ENCODE measurements around the gene SLC25A41. TPM values are rescaled to one million over a fixed set of nuclear protein-coding genes. Genes with fewer than 3 reads are reported as not detected.

The SLC25A41 gene
- total and polyA plus RNA-seq, 9 of the 15 experiments (the other 6 are each of a cell fraction or from before 2014, with no cell fraction given), result 0.08 to 4.2 (median 1.6) TPM

GRCh38 chr19:6423499-6424194 lies 9.9 kb downstream of the SLC25A41 start (continued):
- TF ChIP-seq E2F5 (CRISPR knock-in tag; IDR thresholded peaks at IDR 0.05) (no peak), ASH1L (IDR thresholded peaks at IDR 0.05; ENCODE audit: borderline replicate concordance, low read depth, partially characterized antibody) (no peak), USF1 (CRISPR knock-in tag; IDR thresholded peaks at IDR 0.05) (no peak; the same call in 1 of the 2 replicates), TFE3 (CRISPR knock-in tag; IDR thresholded peaks at IDR 0.05) (no peak), MAZ (CRISPR knock-in tag; conservative IDR thresholded peaks at IDR 0.05 in 1 of 2, IDR thresholded peaks at IDR 0.05 in 1 of 2) (peak in 1 of 2 experiments; percentile 8; a peak in 1 of 4 replicates), ZNF324 (CRISPR knock-in tag; IDR thresholded peaks at IDR 0.05) (no peak), NFE2L1 (tag; IDR thresholded peaks at IDR 0.05; ENCODE audit: borderline replicate concordance, low read depth) (no peak), PTBP1 (IDR thresholded peaks at IDR 0.05; ENCODE audit: low read depth, low read length) (no peak), HCFC1 (IDR thresholded peaks at IDR 0.05; ENCODE audit: low read depth, low read length) (no peak), DNMT1 (IDR thresholded peaks at IDR 0.05) (no peak), THRA (IDR thresholded peaks at IDR 0.05) (no peak), ETS1 (conservative IDR thresholded peaks at IDR 0.05; ENCODE audit: control insufficient read depth, low read depth, low read length) (peak; percentile 34; the same call in 1 of the 2 replicates), ZBTB9 (CRISPR knock-in tag; IDR thresholded peaks at IDR 0.05) (0 out of 2 replicates have a peak, but pooled peaks have one; percentile 42), RFX7 (CRISPR knock-in tag; IDR thresholded peaks at IDR 0.05) (no peak), HSF4 (CRISPR knock-in tag; IDR thresholded peaks at IDR 0.05; ENCODE audit: borderline replicate concordance) (no peak)
